A549 (cell line): Measurements from ENCODE around the gene JOSD2. TPM values are rescaled to one million over a fixed set of nuclear protein-coding genes. Genes with fewer than 3 reads are reported as not detected.

ENCODE experiments used
- ATAC-seq, 2 experiments: fragments of 200-7000 bp in 1 of 2; fragments of >200 bp in 1 of 2; cut with Nextera tagmentation in 1 of 2; cut with Tn5 transposase in 1 of 2; 3 replicates each; pipeline versions ENCODE4 v1.8.0 to v1.9.1; 2018 to 2020; ENCODE audit warnings: mild to moderate bottlenecking in 1 of 2, moderate library complexity in 1 of 2
- CTCF ChIA-PET: fragments of 300-600 bp; sonication (Branson Sonifier 250); formaldehyde crosslinking; extraction: SDS; loops from one replicate; lab custom pipeline; 2021; ENCODE audit warnings: antibody characterized with exemption, inconsistent platforms; lab: Yijun Ruan, JAX
- POLR2A ChIA-PET: fragments of 350-600 bp; formaldehyde crosslinking; extraction: SDS; loops from one replicate; lab custom pipeline; 2021; ENCODE audit warnings: antibody characterized with exemption, inconsistent platforms; lab: Yijun Ruan, JAX
- DNase-seq, 2 experiments: peaks; one replicate each; pipeline versions ENCODE4 v3.0.0 to v3.0.0-alpha.2; 2011 to 2016; ENCODE audit warnings: low read depth in 1 of 2, low spot score in 1 of 2
- FAIRE-seq: peaks from 2 replicates; lab custom pipeline; 2011; peaks lifted over from hg19 to GRCh38; lab: Jason Lieb, UNC
- H3K27ac ChIP-seq, 2 experiments: fragments of >200 bp; sonication (Bioruptor Twin); formaldehyde crosslinking; 3 replicates each; pipeline ENCODE4 v1.5.1; 2016 to 2017
- H3K4me1 ChIP-seq: fragments of >200 bp; sonication (Bioruptor Twin); formaldehyde crosslinking; 3 replicates; pipeline ENCODE4 v1.6.1; 2016
- H3K4me2 ChIP-seq: fragments of >200 bp; sonication (Bioruptor Twin); formaldehyde crosslinking; 3 replicates; pipeline ENCODE4 v1.6.1; 2016
- H3K4me3 ChIP-seq: fragments of >200 bp; sonication (Bioruptor Twin); formaldehyde crosslinking; 3 replicates; pipeline ENCODE4 v1.5.1; 2016
- H3K9me3 ChIP-seq: fragments of >200 bp; sonication (Bioruptor Twin); formaldehyde crosslinking; 3 replicates; pipeline ENCODE4 v1.6.1; 2016
- CBX8 ChIP-seq: fragments of 200-600 bp; sonication (generic); IDR thresholded peaks from 2 replicates; pipeline ENCODE4 v1.6.1; 2016
- CEBPB ChIP-seq, 2 experiments: fragments of >200 bp in 1 of 2; sonication (Bioruptor Twin) in 1 of 2; formaldehyde crosslinking in 1 of 2; IDR thresholded peaks; 2 replicates each; pipeline ENCODE4 v1.6.1; 2012 to 2016
- CHD2 ChIP-seq: fragments of 150-350 bp; IDR thresholded peaks from 2 replicates; pipeline ENCODE4 v1.6.1; 2014; ENCODE audit warnings: low read length; ENCODE audit not compliant: partially characterized antibody
- CHD4 ChIP-seq: fragments of 200-600 bp; sonication (generic); IDR thresholded peaks from 2 replicates; pipeline ENCODE4 v1.6.1; 2016; ENCODE audit warnings: antibody characterized with exemption, mild to moderate bottlenecking, borderline replicate concordance
- EHMT2 ChIP-seq: fragments of 200-600 bp; sonication (generic); IDR thresholded peaks from 2 replicates; pipeline ENCODE4 v1.6.1; 2016; ENCODE audit warnings: antibody characterized with exemption, low read depth, mild to moderate bottlenecking, moderate library complexity
- FOSB ChIP-seq: fragments of 250-450 bp; sonication (Bioruptor Pico); IDR thresholded peaks from 2 replicates; pipeline ENCODE4 v1.5.0; 2020; ENCODE audit warnings: mild to moderate bottlenecking, moderate library complexity
- FOXS1 ChIP-seq: fragments of 250-450 bp; sonication (Bioruptor Pico); IDR thresholded peaks from 2 replicates; pipeline ENCODE4 v1.5.0; 2020; ENCODE audit warnings: mild to moderate bottlenecking, moderate library complexity
- GATA3 ChIP-seq: IDR thresholded peaks from 2 replicates; pipeline ENCODE4 v1.6.1; 2012; ENCODE audit warnings: borderline replicate concordance
- HEYL ChIP-seq: fragments of 250-450 bp; sonication (Bioruptor Pico); IDR thresholded peaks from 2 replicates; pipeline ENCODE4 v1.8.0; 2021; ENCODE audit warnings: mild to moderate bottlenecking, moderate library complexity
- HOXB5 ChIP-seq: fragments of 250-450 bp; sonication (Bioruptor Pico); IDR thresholded peaks from 2 replicates; pipeline ENCODE4 v1.5.0; 2020; ENCODE audit warnings: mild to moderate bottlenecking, moderate library complexity
- JUN ChIP-seq, 2 experiments: fragments of >200 bp; sonication (Bioruptor Twin); formaldehyde crosslinking; IDR thresholded peaks; 2 replicates in 1 of 2; 3 replicates in 1 of 2; pipeline ENCODE4 v1.6.1; 2016 to 2017
- MAX ChIP-seq: IDR thresholded peaks from 2 replicates; pipeline ENCODE4 v1.6.1; 2012
- PBX3 ChIP-seq: IDR thresholded peaks from 2 replicates; pipeline ENCODE4 v1.6.1; 2012
- PHF8 ChIP-seq: fragments of 200-600 bp; sonication (generic); IDR thresholded peaks from 2 replicates; pipeline ENCODE4 v1.6.1; 2016; ENCODE audit warnings: low read depth, mild to moderate bottlenecking, antibody characterized with exemption, moderate library complexity, borderline replicate concordance
- RCOR1 ChIP-seq: fragments of 150-350 bp; IDR thresholded peaks from 2 replicates; pipeline ENCODE4 v1.6.1; 2014; ENCODE audit warnings: antibody characterized with exemption, low read length, low read depth
- RFX5 ChIP-seq: fragments of 450-650 bp; IDR thresholded peaks from 2 replicates; pipeline ENCODE4 v1.7.1; 2014; ENCODE audit warnings: antibody characterized with exemption, mild to moderate bottlenecking, moderate library complexity
- TFCP2L1 ChIP-seq: fragments of 250-450 bp; sonication (Bioruptor Pico); IDR thresholded peaks from 2 replicates; pipeline ENCODE4 v1.5.0; 2021; ENCODE audit warnings: mild to moderate bottlenecking
- ZNF302 ChIP-seq: fragments of 250-450 bp; sonication (Bioruptor Pico); IDR thresholded peaks from 2 replicates; pipeline ENCODE4 v1.9.0; 2021; ENCODE audit warnings: inconsistent platforms, mild to moderate bottlenecking, moderate library complexity
- WGBS: methylation state at CpG from one replicate; pipeline ENCODE4 v1.1.6; 2017; ENCODE audit errors: missing lambda C conversion rate; 5-methylcytosine and 5-hydroxymethylcytosine counted together
- polyA plus RNA-seq, 4 experiments: library from polyadenylated mRNA; depleted of rRNA in 3 of 4; stranded (reverse); fragments of >200 nt; fragmentation: RNase III in 1 of 4; extraction: RNeasy Plus Mini Kit Qiagen cat#74134 plus additional on column Dnase treatment in 1 of 4; gene quantifications; 2 replicates in 3 of 4; 3 replicates in 1 of 4; pipeline ENCODE4 v1.2.3, GENCODE V29; 2011 to 2017
- TF ChIP-seq, protein P1 (sequence below): fragments of 250-450 bp; sonication (Bioruptor Pico); IDR thresholded peaks from 2 replicates; pipeline ENCODE4 v1.5.0; 2020; ENCODE audit warnings: low read depth, mild to moderate bottlenecking, moderate library complexity
- TF ChIP-seq, protein P2 (sequence below): fragments of 450-650 bp; IDR thresholded peaks from 2 replicates; pipeline ENCODE4 v1.6.1; 2014; ENCODE audit warnings: antibody characterized with exemption
- TF ChIP-seq, protein P3 (sequence below): fragments of 250-450 bp; sonication (Bioruptor Pico); IDR thresholded peaks from 2 replicates; pipeline ENCODE4 v1.5.0; 2021; ENCODE audit warnings: mild to moderate bottlenecking, moderate library complexity, borderline replicate concordance
- TF ChIP-seq, protein P4 (sequence below): fragments of 150-350 bp; IDR thresholded peaks from 2 replicates; pipeline ENCODE4 v1.6.1; 2014; ENCODE audit warnings: low read depth, mild to moderate bottlenecking, low read length
- TF ChIP-seq, protein P5 (sequence below): fragments of 200-600 bp; sonication (generic); IDR thresholded peaks from 2 replicates; pipeline ENCODE4 v1.6.1; 2016; ENCODE audit warnings: antibody characterized with exemption, mild to moderate bottlenecking, moderate library complexity

JOSD2 gene
- polyA plus RNA-seq, 2 of the 4 experiments (the other 2 are of a cell fraction), result 24.2 to 61.7 TPM

GRCh38 chr19:50482271-50482855, 28.6 kb downstream of the JOSD2 start:
- CTCF ChIA-PET, result interaction anchor here (0.9 to 3.4 kb wide), 3 partner anchors 22 to 113 kb away, joined by 4 to 12 read pairs (median 5); no protein-coding TSS in a partner anchor
- no peak for FAIRE-seq
- WGBS, result 80% methylated on average over 15 of the region's 16 CpGs
- Histone ChIP-seq H3K9me3 (peaks cover 16% of the 10 kb centered on the region), H3K4me3 (no peak overlapping the region), H3K27ac (no peak overlapping the region), H3K4me1 (peaks cover 8% of the 10 kb centered on the region), H3K4me2 (no peak overlapping the region)
- ATAC-seq, result no peak
- TF ChIP-seq CEBPB (IDR thresholded peaks at IDR 0.05) (no peak), ZNF302 (CRISPR knock-in tag) (no peak), MAX (no peak), PHF8 (no peak), JUN (IDR thresholded peaks at IDR 0.05) (no peak), HOXB5 (no peak), FOXS1 (no peak), FOSB (CRISPR knock-in tag) (no peak), CHD2 (no peak)
- TF ChIP-seq, protein P1, sequence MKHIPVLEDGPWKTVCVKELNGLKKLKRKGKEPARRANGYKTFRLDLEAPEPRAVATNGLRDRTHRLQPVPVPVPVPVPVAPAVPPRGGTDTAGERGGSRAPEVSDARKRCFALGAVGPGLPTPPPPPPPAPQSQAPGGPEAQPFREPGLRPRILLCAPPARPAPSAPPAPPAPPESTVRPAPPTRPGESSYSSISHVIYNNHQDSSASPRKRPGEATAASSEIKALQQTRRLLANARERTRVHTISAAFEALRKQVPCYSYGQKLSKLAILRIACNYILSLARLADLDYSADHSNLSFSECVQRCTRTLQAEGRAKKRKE, result no peak
- TF ChIP-seq, protein P2, sequence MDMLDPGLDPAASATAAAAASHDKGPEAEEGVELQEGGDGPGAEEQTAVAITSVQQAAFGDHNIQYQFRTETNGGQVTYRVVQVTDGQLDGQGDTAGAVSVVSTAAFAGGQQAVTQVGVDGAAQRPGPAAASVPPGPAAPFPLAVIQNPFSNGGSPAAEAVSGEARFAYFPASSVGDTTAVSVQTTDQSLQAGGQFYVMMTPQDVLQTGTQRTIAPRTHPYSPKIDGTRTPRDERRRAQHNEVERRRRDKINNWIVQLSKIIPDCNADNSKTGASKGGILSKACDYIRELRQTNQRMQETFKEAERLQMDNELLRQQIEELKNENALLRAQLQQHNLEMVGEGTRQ, result no peak
- TF ChIP-seq, protein P3, sequence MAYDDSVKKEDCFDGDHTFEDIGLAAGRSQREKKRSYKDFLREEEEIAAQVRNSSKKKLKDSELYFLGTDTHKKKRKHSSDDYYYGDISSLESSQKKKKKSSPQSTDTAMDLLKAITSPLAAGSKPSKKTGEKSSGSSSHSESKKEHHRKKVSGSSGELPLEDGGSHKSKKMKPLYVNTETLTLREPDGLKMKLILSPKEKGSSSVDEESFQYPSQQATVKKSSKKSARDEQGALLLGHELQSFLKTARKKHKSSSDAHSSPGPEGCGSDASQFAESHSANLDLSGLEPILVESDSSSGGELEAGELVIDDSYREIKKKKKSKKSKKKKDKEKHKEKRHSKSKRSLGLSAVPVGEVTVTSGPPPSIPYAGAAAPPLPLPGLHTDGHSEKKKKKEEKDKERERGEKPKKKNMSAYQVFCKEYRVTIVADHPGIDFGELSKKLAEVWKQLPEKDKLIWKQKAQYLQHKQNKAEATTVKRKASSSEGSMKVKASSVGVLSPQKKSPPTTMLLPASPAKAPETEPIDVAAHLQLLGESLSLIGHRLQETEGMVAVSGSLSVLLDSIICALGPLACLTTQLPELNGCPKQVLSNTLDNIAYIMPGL (CRISPR knock-in tag), result no peak
- POLR2A ChIA-PET, result no interaction called here
- DNase-seq, result no peak

- DNase-seq (no peak), ATAC-seq (no peak), FAIRE-seq (no peak)
- Histone ChIP-seq H3K4me2 (no peak overlapping the region), H3K4me1 (peaks cover 12% of the 10 kb centered on the region), H3K9me3 (peaks cover 14% of the 10 kb centered on the region), H3K4me3 (no peak overlapping the region), H3K27ac (no peak overlapping the region)
- CTCF ChIA-PET, result interaction anchor here (1.0 to 3.6 kb wide), 3 partner anchors 57 to 124 kb away, joined by 3 to 29 read pairs (median 14); no protein-coding TSS in a partner anchor
- WGBS, result 90% methylated on average over 20 of the region's 27 CpGs
- POLR2A ChIA-PET, result no interaction called here
- TF ChIP-seq RCOR1, result no peak
- TF ChIP-seq RFX5, result no peak
- TF ChIP-seq, protein P4, sequence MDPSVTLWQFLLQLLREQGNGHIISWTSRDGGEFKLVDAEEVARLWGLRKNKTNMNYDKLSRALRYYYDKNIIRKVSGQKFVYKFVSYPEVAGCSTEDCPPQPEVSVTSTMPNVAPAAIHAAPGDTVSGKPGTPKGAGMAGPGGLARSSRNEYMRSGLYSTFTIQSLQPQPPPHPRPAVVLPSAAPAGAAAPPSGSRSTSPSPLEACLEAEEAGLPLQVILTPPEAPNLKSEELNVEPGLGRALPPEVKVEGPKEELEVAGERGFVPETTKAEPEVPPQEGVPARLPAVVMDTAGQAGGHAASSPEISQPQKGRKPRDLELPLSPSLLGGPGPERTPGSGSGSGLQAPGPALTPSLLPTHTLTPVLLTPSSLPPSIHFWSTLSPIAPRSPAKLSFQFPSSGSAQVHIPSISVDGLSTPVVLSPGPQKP, result no peak
- TF ChIP-seq FOXS1, result no peak
- no peak for TF ChIP-seq CHD2
- TF ChIP-seq HEYL (CRISPR knock-in tag), result no peak
- TF ChIP-seq PBX3, result no peak
- TF ChIP-seq, protein P3 (CRISPR knock-in tag), result no peak
- TF ChIP-seq EHMT2, result no peak
- TF ChIP-seq GATA3, result no peak
- TF ChIP-seq, protein P5, sequence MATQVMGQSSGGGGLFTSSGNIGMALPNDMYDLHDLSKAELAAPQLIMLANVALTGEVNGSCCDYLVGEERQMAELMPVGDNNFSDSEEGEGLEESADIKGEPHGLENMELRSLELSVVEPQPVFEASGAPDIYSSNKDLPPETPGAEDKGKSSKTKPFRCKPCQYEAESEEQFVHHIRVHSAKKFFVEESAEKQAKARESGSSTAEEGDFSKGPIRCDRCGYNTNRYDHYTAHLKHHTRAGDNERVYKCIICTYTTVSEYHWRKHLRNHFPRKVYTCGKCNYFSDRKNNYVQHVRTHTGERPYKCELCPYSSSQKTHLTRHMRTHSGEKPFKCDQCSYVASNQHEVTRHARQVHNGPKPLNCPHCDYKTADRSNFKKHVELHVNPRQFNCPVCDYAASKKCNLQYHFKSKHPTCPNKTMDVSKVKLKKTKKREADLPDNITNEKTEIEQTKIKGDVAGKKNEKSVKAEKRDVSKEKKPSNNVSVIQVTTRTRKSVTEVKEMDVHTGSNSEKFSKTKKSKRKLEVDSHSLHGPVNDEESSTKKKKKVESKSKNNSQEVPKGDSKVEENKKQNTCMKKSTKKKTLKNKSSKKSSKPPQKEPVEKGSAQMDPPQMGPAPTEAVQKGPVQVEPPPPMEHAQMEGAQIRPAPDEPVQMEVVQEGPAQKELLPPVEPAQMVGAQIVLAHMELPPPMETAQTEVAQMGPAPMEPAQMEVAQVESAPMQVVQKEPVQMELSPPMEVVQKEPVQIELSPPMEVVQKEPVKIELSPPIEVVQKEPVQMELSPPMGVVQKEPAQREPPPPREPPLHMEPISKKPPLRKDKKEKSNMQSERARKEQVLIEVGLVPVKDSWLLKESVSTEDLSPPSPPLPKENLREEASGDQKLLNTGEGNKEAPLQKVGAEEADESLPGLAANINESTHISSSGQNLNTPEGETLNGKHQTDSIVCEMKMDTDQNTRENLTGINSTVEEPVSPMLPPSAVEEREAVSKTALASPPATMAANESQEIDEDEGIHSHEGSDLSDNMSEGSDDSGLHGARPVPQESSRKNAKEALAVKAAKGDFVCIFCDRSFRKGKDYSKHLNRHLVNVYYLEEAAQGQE, result no peak
- TF ChIP-seq CHD4, result no peak
- TF ChIP-seq TFCP2L1 (CRISPR knock-in tag), result no peak
- no peak for TF ChIP-seq CBX8
Observed at GRCh38 chr19:50481351-50482149, 29.4 kb downstream of the JOSD2 start.
